HG03045 (cell line): ENCODE measurements around the gene OCA2.
"Not testable (repeated sequence)": the region's sequence is repeated elsewhere in the genome, so short reads cannot be mapped to it uniquely, and the experiment has no call there.

Experiments
- ATAC-seq: cut with Tn5 transposase; IDR thresholded peaks from one replicate; pipeline ENCODE4 v1.9.1; 2021; ENCODE audit warnings: mild to moderate bottlenecking, moderate library complexity; ENCODE audit not compliant: unreplicated experiment

OCA2 gene

DNA sequence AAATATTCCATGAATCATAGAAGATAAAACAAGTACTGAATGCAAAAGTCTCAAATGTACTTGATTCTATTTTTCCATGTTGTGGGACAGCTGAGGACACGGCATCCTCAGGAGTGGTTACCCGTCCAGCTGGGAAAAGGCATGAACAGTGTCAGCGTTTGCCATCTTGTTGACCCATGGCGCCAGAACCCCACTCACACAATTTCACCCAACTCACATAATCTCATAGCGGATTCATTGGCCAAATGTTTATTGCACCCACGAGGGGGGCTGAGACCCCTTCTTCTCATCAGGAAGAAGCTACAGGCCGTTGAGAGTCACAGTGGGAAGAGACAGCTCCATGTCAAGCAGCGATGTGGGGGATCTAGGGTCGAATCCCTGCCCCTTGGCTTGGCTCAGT is 72.9 kb downstream of the OCA2 start:
- no peak for ATAC-seq

DNA sequence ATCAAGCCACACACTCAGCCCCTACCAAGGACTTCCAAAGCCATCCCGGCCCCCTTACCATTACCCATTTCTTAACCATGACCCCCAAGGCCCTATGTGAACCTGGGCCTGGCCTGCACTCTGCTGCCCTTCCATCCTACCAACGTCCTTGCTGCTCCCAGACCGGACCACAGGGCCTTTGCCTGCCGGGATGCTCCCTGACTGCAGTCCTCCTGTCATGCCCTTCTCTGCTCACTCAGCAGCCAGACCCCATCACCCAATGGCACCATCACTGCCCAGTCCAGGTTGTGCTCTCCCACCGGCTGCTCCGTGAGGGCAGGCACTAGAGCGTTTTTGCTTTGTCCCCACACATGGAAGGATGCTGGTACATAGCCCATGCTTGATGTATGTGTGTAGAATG is 73.7 kb downstream of the OCA2 start:
- ATAC-seq, result no peak

- ATAC-seq, result no peak
Observed at GRCh38 chr15:28024889-28025250, 74.2 kb downstream of the OCA2 start.

DNA sequence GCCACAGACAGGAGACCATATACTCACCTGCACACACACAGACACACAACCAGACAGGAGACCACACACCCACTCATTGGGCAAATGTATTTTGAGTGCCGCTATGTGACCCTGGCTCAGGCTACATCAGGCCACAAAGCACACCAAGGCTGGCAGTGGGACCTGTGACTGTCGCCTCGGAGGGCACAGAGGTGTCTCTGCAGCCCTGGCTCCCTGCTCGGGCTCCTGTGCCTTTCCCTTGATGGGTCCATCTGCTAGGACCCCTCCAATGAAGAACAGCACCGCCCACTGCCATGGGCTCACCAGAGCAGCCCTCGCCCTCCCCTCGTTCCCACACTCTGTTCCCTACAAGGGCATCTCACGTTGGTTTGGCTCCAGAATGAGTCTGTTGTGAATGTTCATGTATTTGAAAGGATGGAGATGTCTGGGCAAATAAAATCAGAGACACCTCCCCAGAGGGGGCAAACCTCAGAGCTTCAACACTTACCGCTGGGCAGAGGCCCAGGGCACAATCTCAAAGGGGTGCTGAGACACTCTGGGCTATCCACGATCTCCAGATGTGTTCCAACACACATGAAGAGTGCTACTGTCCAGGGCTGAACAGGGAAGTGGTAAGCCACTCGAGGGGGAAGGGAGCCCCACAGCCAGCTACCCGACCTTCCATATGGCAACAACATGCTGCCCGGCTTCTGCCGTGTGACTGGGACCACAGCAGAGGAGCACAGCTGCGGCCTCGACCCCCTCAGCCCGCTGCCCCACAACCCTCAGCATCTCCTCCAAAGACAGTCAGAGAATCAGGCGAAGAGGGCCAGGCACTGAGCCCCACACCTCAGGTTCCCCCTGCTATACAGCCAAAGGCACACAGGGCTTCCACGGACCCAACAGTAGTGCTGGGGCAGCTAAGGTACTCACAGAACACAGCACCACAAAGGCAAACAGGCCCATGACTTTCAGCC is 74.9 kb downstream of the OCA2 start:
- ATAC-seq, result no peak

DNA sequence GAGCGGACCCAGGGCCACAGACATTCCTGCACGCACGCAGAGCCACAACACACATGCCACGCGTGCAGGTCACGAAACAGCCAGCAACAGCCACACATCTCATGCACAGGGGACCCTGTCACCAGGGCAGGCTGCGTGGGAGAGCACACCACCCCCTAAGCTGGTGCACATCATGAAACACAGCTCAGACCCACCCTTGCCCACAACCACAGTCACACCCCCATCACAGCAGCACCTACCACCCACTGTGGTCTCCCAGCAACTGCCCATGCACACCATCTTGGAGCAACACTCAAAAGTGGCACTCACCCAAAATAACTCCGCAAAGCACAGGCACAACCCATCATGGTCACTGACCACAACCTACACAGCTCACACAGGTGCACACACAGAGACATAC is 75.7 kb downstream of the OCA2 start:
- no peak for ATAC-seq

DNA sequence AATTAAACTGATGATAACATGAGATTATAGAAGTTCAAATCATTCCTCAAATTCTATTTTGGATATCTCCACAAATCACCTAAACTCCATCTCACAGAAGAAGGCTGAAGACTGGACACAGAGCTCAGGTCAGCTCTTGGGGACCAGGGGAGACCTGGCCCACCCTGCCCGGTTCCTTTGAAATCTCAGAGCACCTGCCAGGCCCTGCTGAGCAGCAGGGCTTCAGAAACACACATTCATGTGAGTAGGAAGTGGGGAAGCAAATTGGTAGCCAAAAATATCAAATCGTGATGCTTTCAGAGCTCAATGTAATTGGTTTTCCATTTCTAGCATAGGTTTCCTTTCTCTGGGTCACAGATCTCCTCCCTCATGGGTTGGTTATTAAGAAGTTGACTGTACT is 76.2 kb downstream of the OCA2 start:
- ATAC-seq, result no peak

GRCh38 chr15:28022181-28022580 is 76.9 kb downstream of the OCA2 start:
- no peak for ATAC-seq

GRCh38 chr15:28021281-28022039 is 77.7 kb downstream of the OCA2 start:
- ATAC-seq, result no peak

- ATAC-seq, result no peak
Observed at GRCh38 chr15:28020644-28021043, 78.5 kb downstream of the OCA2 start.

DNA sequence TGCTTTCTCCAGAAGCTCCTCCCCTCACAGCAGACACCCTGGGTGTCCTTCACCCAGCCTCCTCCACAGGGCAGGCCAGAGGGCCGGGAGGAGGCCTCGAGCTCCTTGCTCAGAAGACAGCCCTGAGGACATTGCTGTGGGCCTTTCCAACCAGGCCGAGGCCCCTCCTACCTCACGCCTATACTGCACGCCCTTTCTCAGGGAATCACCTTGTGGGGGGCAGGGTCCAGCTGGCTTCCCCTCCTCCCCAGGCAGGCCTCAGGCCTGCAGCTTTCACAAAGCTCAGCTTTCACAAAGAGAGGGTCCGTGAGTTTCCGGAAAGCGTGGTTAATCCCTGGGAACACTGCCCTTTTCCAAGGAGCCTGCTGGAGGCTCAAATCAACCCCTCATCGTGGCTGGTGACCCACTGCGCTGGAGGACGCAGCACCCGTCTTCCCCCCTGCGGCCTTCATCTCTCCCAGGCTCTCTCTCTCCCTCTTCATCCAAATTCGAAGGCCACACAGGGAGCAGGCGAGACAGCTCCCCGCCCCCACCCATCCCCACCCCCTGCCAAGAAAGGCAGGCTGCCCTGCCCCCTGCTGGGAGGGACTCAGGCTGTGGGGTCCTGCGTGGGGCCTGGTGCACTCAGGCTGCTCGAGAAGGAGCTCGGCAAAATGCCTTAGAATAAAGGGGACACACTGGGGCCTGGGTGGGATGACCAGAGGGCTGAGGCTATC is 79.4 kb downstream of the OCA2 start:
- no peak for ATAC-seq

DNA sequence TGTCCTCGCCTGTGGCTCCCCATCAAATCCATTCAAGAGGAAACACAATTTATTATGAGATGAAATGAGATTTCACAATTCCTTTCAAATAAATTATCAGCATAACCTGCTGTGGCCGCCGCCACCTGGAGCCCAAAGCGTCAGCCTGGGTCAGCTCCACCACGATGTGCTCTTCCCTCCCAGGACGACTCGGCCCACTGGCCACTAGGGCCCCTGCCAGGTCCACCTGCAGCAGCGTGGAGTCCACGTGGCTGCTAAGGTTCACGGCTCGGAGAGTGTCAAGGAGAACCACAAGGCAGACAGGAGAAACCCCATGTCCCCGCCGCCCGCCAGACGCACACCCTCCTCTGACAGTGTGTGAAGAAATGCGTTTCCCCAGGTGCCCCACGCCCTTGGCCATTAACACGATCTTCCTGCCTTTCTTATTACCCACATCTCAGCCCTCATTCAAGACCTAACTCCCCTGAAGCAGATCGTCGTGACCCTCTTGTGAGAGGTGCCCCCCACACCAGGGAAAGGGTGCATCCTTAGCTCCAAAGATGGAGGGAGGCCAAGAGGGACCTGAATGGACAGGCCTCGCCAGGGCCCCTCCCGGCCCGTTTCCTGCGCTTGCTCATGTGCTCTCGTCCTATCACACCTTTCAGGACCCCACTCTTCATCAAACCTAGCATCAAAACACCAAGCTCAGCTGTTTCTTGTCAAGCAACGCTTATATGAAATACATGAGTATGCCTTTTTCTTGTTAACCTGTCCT is 80.6 kb downstream of the OCA2 start:
- ATAC-seq, result no peak

- no peak for ATAC-seq
Observed at GRCh38 chr15:28017423-28017924, 81.6 kb downstream of the OCA2 start.

GRCh38 chr15:28015855-28016254 is 83.3 kb downstream of the OCA2 start:
- ATAC-seq, result no peak

GRCh38 chr15:28014623-28015200 is 84.4 kb downstream of the OCA2 start:
- ATAC-seq, result no peak

GRCh38 chr15:28013976-28014375 is 85.1 kb downstream of the OCA2 start:
- ATAC-seq, result no peak

DNA sequence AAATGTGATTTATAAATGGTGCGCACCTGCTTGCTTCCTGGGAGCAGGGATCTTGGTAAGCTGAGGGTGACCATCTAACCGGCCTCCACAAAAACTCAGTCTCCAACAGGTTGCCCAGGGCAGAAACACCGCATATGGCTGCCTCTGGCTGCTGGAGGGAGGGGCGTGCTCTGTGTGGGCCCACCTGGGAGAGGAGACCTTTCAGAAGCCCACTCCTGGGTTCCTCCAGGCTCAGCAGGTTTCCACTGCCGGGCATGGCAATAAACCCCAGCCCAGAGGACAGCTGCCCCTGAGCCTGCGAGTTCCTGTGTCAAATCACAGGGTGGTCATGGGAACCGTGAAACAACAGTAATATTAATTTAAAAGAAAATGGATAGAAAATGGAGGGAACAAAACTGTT is 85.6 kb downstream of the OCA2 start:
- no peak for ATAC-seq

DNA sequence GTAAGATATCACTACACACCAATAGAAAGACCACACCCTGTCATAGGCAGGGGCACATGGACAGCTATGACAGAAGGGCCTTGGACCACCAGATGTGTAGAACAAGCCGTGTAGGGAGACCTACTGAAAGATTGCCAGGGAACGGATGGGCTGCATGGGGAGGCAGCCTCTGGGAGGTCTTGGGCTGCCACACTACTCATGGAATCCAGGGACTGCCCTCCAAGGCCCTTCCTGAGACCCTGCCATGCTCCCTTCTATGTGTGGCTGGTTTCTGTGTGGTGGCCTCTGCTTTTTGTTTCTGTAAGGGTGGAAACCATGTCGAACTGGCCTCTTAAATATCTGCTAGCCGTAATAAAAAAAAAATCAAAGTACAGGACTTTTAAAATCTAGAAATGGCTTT is 86.9 kb downstream of the OCA2 start:
- no peak for ATAC-seq

GRCh38 chr15:28008175-28008574 is 90.9 kb downstream of the OCA2 start:
- not testable (repeated sequence) for ATAC-seq

DNA sequence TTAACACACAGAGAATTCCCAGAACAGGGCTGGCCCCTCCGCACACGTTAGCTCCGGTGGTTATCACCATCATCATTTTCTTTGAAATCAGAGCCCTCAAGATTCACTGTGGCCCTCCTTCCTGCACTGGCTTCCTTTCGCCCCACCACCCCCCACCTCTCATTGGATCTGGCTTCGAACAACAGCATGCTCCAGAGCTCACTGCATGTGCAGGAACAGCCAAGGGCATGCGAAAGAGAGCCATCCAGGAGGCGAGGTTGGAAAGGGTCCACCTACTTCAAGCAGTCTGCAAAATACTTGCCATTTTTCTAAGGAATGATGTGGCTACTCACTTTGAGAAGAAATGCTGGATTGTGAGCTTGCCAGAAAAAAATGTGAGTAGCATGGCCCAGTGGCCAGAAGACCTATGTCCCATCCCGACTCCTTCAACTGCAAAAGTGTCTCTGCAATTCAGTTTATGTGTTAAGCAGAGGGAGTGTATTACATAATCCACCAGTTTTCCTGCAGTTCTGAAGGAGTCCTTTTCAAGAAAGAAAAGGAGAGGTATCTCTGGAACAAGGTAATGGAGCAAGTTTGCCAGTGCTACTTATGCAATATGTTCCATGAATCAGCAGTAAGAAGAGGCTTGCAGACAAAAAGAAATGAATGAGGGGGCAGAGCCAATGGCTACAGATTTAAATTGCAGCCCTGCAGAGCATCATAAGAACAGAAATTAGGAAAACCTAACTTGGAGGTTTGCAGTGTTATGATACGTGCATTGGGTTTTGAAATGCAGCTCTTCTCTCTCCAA is 92.8 kb downstream of the OCA2 start:
- ATAC-seq, result no peak
